Measurements from ENCODE around the gene KIAA1671. TPM values are rescaled to one million over a fixed set of nuclear protein-coding genes. Genes with fewer than 3 reads are reported as not detected.

KIAA1671 gene
- polyA plus RNA-seq, 1 of the 3 experiments (the other 2 are of a cell fraction): 7.4 TPM

DNA sequence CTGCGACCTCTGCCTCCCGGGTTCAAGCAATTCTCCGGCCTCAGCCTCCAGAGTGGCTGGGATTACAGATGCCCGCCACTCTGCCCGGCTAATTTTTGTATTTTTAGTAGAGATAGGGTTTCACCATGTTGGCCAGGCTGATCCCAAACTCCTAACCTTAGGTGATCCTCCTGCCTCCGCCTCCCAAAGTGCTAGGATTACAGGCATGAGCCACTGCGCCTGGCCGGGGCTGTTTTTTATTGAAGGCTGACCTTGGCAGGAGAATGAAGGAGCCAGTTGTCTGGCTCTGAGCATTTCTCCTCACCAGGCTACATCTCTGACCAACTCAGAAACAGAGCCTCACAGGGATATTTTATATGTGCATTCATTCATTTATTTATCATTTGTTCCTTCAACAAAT lies 2.3 kb downstream of the KIAA1671 start:
- ChIA-PET POLR2A (no interaction called here), CTCF (interaction anchor here (0.8 to 20.1 kb wide), 3 partner anchors 16 to 100 kb away, joined by 3 to 513 read pairs (median 4); no protein-coding TSS in a partner anchor)
- peaks cover 14 to 15% of the 10 kb centered on the region in 2 experiments; a peak in 3 of 4 replicates for H3K4me1 ChIP-seq (ENCODE audit: control insufficient read depth in 1 of 2, insufficient read depth in 2 of 2, low read depth in 1 of 2, low read length in 1 of 2)
- peaks cover 6% of the 10 kb centered on the region for H3F3A ChIP-seq (replicated peaks; ENCODE audit: insufficient read depth)
- no peak overlapping the region for H2AFZ ChIP-seq (ENCODE audit: low read depth)
- H3K9ac ChIP-seq: no peak overlapping the region
- peaks cover 58% of the 10 kb centered on the region; the same call in 1 of the 2 replicates for H3K79me2 ChIP-seq (ENCODE audit: insufficient read depth)
- no peak overlapping the region for H3K27ac ChIP-seq (ENCODE audit: low read depth in 2 of 2, low read length in 1 of 2)
- no peaks in the 10 kb centered on the region for H4K20me1 ChIP-seq (ENCODE audit: insufficient read depth)
- H3K27me3 ChIP-seq (ENCODE audit: insufficient read depth): no peaks in the 10 kb centered on the region
- TF ChIP-seq, protein P1, sequence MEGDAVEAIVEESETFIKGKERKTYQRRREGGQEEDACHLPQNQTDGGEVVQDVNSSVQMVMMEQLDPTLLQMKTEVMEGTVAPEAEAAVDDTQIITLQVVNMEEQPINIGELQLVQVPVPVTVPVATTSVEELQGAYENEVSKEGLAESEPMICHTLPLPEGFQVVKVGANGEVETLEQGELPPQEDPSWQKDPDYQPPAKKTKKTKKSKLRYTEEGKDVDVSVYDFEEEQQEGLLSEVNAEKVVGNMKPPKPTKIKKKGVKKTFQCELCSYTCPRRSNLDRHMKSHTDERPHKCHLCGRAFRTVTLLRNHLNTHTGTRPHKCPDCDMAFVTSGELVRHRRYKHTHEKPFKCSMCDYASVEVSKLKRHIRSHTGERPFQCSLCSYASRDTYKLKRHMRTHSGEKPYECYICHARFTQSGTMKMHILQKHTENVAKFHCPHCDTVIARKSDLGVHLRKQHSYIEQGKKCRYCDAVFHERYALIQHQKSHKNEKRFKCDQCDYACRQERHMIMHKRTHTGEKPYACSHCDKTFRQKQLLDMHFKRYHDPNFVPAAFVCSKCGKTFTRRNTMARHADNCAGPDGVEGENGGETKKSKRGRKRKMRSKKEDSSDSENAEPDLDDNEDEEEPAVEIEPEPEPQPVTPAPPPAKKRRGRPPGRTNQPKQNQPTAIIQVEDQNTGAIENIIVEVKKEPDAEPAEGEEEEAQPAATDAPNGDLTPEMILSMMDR (IDR thresholded peaks at IDR 0.05): no peak
- TF ChIP-seq MXI1 (IDR thresholded peaks at IDR 0.05; ENCODE audit: low read depth, low read length): no peak
- TF ChIP-seq JUND (IDR thresholded peaks at IDR 0.05): no peak
- no peak for TF ChIP-seq GABPA (IDR thresholded peaks at IDR 0.05; ENCODE audit: low read depth)
- TF ChIP-seq NRF1 (IDR thresholded peaks at IDR 0.05; ENCODE audit: low read depth, low read length): no peak
- TF ChIP-seq, protein P2, sequence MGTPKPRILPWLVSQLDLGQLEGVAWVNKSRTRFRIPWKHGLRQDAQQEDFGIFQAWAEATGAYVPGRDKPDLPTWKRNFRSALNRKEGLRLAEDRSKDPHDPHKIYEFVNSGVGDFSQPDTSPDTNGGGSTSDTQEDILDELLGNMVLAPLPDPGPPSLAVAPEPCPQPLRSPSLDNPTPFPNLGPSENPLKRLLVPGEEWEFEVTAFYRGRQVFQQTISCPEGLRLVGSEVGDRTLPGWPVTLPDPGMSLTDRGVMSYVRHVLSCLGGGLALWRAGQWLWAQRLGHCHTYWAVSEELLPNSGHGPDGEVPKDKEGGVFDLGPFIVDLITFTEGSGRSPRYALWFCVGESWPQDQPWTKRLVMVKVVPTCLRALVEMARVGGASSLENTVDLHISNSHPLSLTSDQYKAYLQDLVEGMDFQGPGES (IDR thresholded peaks at IDR 0.05; ENCODE audit: low read depth, low read length): no peak
- no peak for TF ChIP-seq GATA2 (CRISPR knock-in tag; IDR thresholded peaks at IDR 0.05)
- TF ChIP-seq SMC3 (IDR thresholded peaks at IDR 0.05; ENCODE audit: low read depth, low read length): no peak
- TF ChIP-seq TCF12 (IDR thresholded peaks at IDR 0.05): no peak
- TF ChIP-seq POLR2AphosphoS5 (IDR thresholded peaks at IDR 0.05; ENCODE audit: low read depth, low read length): no peak
- TF ChIP-seq RXRA (IDR thresholded peaks at IDR 0.05; ENCODE audit: borderline replicate concordance, low read depth): no peak
- no peak for TF ChIP-seq TEAD4 (IDR thresholded peaks at IDR 0.05; ENCODE audit: borderline replicate concordance, insufficient read depth)
- no peak for DNase-seq
- no peaks in the 10 kb centered on the region for H3K9me2 ChIP-seq
- WGBS (ENCODE audit: low lambda C conversion rate): 96% methylated on average over 8 of the region's 8 CpGs
- H3K4me3 ChIP-seq (ENCODE audit: low read depth in 2 of 2, low read length in 1 of 2): peak overlapping the region in 1 of 2 experiments; percentile 93; a peak in 1 of 4 replicates
- no peak overlapping the region; the same call in 1 of the 2 replicates for H3K4me2 ChIP-seq
- H3K36me3 ChIP-seq (replicated peaks in 1 of 2; ENCODE audit: control insufficient read depth in 1 of 2, insufficient read depth in 2 of 2, low read length in 1 of 2): no peaks in the 10 kb centered on the region
- H3K9me3 ChIP-seq: no peaks in the 10 kb centered on the region

DNA sequence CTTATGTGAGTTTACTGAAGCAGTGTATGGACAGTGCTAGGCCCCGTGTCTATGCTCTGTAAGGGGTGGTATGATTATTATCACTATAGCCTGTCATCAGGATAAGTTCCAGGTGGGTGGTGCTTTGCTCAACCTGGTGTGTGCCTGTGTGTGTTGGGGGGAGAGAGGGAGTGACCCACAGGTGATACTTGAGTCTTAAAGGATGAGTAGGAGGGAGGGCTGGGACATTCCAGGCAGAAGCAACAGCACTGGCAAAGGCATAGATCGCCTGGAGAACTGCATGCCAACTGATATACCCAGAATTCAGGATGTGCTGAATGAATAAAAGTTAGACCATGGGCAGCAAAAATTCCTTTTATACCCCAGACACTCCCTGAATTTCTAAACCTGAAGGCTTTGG lies 4.5 kb downstream of the KIAA1671 start:
- Histone ChIP-seq H3F3A (replicated peaks; ENCODE audit: insufficient read depth) (peaks cover 6% of the 10 kb centered on the region), H3K79me2 (ENCODE audit: insufficient read depth) (peaks cover 74% of the 10 kb centered on the region; the same call in 1 of the 2 replicates), H3K27ac (ENCODE audit: low read depth in 2 of 2, low read length in 1 of 2) (no peak overlapping the region), H3K9me2 (no peaks in the 10 kb centered on the region), H3K9me3 (no peaks in the 10 kb centered on the region), H3K9ac (no peak overlapping the region), H3K36me3 (replicated peaks in 1 of 2; ENCODE audit: control insufficient read depth in 1 of 2, insufficient read depth in 2 of 2, low read length in 1 of 2) (no peaks in the 10 kb centered on the region), H3K27me3 (ENCODE audit: insufficient read depth) (no peaks in the 10 kb centered on the region), H2AFZ (ENCODE audit: low read depth) (no peak overlapping the region), H4K20me1 (ENCODE audit: insufficient read depth) (no peaks in the 10 kb centered on the region), H3K4me3 (ENCODE audit: low read depth in 2 of 2, low read length in 1 of 2) (no peak overlapping the region), H3K4me2 (no peak overlapping the region), H3K4me1 (ENCODE audit: control insufficient read depth in 1 of 2, insufficient read depth in 2 of 2, low read depth in 1 of 2, low read length in 1 of 2) (peaks cover 11 to 15% of the 10 kb centered on the region in 2 experiments; a peak in 3 of 4 replicates)
- 87% methylated on average over 2 of the region's 2 CpGs for WGBS (ENCODE audit: low lambda C conversion rate)
- TF ChIP-seq SIN3A (IDR thresholded peaks at IDR 0.05; ENCODE audit: borderline replicate concordance, low read depth, low read length) (no peak), RXRA (IDR thresholded peaks at IDR 0.05; ENCODE audit: borderline replicate concordance, low read depth) (no peak), SMC3 (IDR thresholded peaks at IDR 0.05; ENCODE audit: low read depth, low read length) (no peak), JUND (IDR thresholded peaks at IDR 0.05) (no peak), EP300 (IDR thresholded peaks at IDR 0.05; ENCODE audit: borderline replicate concordance in 1 of 2, low read depth in 1 of 2, low read length in 1 of 2) (no peak)
- TF ChIP-seq, protein P3, sequence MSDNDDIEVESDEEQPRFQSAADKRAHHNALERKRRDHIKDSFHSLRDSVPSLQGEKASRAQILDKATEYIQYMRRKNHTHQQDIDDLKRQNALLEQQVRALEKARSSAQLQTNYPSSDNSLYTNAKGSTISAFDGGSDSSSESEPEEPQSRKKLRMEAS (IDR thresholded peaks at IDR 0.05; ENCODE audit: low read depth): no peak
- POLR2A ChIA-PET: no interaction called here
- CTCF ChIA-PET: no interaction called here
- DNase-seq: no peak
